A549 (cell line): ENCODE measurements around the gene ZNF622.

ENCODE experiments used
- CBX2 ChIP-seq: fragments of 200-600 bp; sonication (generic); IDR thresholded peaks from 2 replicates; pipeline ENCODE4 v1.6.1; 2016; ENCODE audit warnings: low read depth, mild to moderate bottlenecking, borderline replicate concordance
- RAD21 ChIP-seq, 2 experiments: fragments of >200 bp in 1 of 2; sonication (Bioruptor Twin) in 1 of 2; formaldehyde crosslinking in 1 of 2; IDR thresholded peaks in 1 of 2; conservative IDR thresholded peaks in 1 of 2; 2 replicates in 1 of 2; 3 replicates in 1 of 2; pipeline ENCODE4 v1.6.1; 2012 to 2018; ENCODE audit warnings: inconsistent platforms in 1 of 2
- SMC3 ChIP-seq: fragments of >200 bp; sonication (Bioruptor Twin); formaldehyde crosslinking; IDR thresholded peaks from 3 replicates; pipeline ENCODE4 v1.6.1; 2018; ENCODE audit warnings: inconsistent platforms
- TF ChIP-seq, protein P1 (sequence below): fragments of >200 bp; sonication (Bioruptor Twin); formaldehyde crosslinking; IDR thresholded peaks from 3 replicates; pipeline ENCODE4 v1.5.1; 2016
- TF ChIP-seq, protein P2 (sequence below): fragments of 200-600 bp; sonication (generic); IDR thresholded peaks from 2 replicates; pipeline ENCODE4 v1.6.1; 2016; ENCODE audit warnings: antibody characterized with exemption, mild to moderate bottlenecking, moderate library complexity
- TF ChIP-seq, protein P3 (sequence below): fragments of 150-350 bp; IDR thresholded peaks from 2 replicates; pipeline ENCODE4 v1.6.1; 2014; ENCODE audit warnings: low read depth, mild to moderate bottlenecking, low read length

DNA sequence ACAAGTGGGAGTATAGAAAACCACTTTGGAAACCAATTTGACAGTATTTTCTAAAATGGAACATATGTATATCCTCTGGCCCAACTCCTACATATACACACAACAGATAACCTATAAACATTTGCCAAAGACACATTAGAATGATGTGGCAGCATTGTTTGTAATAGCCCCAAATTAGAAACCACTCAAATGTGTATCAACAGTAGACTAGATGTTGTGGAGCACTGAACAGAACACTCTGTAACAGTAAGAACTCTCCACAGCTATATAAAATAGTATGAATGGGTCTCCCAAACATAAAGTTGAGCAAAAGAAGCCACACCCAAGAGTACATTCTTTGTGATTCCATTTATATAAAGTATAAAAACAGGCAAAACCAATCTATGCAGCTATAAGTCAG lies 6.1 kb downstream of the ZNF622 start:
- TF ChIP-seq, protein P1, sequence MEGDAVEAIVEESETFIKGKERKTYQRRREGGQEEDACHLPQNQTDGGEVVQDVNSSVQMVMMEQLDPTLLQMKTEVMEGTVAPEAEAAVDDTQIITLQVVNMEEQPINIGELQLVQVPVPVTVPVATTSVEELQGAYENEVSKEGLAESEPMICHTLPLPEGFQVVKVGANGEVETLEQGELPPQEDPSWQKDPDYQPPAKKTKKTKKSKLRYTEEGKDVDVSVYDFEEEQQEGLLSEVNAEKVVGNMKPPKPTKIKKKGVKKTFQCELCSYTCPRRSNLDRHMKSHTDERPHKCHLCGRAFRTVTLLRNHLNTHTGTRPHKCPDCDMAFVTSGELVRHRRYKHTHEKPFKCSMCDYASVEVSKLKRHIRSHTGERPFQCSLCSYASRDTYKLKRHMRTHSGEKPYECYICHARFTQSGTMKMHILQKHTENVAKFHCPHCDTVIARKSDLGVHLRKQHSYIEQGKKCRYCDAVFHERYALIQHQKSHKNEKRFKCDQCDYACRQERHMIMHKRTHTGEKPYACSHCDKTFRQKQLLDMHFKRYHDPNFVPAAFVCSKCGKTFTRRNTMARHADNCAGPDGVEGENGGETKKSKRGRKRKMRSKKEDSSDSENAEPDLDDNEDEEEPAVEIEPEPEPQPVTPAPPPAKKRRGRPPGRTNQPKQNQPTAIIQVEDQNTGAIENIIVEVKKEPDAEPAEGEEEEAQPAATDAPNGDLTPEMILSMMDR, result no peak
- no peak for TF ChIP-seq CBX2
- TF ChIP-seq, protein P2, sequence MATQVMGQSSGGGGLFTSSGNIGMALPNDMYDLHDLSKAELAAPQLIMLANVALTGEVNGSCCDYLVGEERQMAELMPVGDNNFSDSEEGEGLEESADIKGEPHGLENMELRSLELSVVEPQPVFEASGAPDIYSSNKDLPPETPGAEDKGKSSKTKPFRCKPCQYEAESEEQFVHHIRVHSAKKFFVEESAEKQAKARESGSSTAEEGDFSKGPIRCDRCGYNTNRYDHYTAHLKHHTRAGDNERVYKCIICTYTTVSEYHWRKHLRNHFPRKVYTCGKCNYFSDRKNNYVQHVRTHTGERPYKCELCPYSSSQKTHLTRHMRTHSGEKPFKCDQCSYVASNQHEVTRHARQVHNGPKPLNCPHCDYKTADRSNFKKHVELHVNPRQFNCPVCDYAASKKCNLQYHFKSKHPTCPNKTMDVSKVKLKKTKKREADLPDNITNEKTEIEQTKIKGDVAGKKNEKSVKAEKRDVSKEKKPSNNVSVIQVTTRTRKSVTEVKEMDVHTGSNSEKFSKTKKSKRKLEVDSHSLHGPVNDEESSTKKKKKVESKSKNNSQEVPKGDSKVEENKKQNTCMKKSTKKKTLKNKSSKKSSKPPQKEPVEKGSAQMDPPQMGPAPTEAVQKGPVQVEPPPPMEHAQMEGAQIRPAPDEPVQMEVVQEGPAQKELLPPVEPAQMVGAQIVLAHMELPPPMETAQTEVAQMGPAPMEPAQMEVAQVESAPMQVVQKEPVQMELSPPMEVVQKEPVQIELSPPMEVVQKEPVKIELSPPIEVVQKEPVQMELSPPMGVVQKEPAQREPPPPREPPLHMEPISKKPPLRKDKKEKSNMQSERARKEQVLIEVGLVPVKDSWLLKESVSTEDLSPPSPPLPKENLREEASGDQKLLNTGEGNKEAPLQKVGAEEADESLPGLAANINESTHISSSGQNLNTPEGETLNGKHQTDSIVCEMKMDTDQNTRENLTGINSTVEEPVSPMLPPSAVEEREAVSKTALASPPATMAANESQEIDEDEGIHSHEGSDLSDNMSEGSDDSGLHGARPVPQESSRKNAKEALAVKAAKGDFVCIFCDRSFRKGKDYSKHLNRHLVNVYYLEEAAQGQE, result no peak
- TF ChIP-seq SMC3, result no peak
- TF ChIP-seq, protein P3, sequence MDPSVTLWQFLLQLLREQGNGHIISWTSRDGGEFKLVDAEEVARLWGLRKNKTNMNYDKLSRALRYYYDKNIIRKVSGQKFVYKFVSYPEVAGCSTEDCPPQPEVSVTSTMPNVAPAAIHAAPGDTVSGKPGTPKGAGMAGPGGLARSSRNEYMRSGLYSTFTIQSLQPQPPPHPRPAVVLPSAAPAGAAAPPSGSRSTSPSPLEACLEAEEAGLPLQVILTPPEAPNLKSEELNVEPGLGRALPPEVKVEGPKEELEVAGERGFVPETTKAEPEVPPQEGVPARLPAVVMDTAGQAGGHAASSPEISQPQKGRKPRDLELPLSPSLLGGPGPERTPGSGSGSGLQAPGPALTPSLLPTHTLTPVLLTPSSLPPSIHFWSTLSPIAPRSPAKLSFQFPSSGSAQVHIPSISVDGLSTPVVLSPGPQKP, result no peak
- TF ChIP-seq RAD21 (conservative IDR thresholded peaks at IDR 0.05 in 1 of 2, IDR thresholded peaks at IDR 0.05 in 1 of 2), result no peak
